Measurements from ENCODE around the gene PRPF6.
A peak's percentile ranks its signal among the peaks of the same experiment; 100 is the strongest.

Gene PRPF6

DNA sequence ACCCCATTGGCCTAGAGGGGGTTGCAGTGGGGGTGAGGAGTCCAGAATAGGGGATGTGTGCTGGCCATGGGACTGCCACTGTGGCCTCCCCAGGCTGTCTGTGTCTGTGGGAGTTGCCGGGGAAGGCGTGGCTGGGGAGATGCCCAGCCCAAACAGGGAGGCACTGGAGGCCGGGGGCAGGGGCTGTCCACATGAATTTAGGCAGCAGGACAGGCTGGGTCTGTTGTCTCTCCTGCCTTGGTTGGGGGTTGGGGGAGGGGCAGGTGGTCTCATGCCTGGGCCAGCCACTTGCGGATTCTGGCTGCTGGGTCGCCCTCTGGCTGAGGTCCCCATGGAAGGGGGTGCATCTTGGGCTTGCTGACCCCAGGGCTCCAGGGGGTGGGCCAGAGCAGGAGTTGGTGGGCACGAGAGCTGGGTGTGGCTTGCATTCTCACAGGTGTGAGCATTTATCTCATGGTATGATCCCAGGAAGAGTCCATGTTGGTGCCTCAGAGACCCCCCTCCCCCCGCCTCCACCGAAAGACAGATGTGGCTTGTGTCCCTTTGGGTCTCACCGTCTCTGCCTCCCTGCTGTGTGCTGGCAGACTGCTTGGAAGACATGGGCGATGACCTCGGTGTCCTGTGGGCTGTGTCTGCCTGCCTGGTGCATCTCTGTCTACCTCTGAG lies 64.5 kb downstream of the PRPF6 start:
- no peak for DNase-seq (ENCODE audit: low read depth in 2 of 2, low spot score in 1 of 2)

DNA sequence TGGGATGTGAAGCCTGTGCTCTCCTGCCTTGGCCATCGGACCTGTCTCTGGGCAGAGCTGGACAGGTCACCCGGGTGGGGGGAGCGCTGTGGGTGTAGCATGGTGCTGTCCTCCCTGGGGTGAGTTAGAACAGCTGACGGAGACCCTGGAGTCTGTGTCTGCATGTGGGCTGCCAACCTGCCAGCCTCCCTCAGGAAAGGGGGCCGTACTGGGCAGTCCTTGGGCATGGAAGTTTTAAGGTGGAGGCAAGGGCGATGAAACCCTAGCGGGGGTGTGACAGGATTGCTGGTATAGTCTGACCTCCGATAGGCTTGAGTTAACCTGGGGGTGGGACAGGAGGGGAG lies 66.1 kb downstream of the PRPF6 start:
- no peak for DNase-seq (ENCODE audit: low read depth in 2 of 2, low spot score in 1 of 2)

DNA sequence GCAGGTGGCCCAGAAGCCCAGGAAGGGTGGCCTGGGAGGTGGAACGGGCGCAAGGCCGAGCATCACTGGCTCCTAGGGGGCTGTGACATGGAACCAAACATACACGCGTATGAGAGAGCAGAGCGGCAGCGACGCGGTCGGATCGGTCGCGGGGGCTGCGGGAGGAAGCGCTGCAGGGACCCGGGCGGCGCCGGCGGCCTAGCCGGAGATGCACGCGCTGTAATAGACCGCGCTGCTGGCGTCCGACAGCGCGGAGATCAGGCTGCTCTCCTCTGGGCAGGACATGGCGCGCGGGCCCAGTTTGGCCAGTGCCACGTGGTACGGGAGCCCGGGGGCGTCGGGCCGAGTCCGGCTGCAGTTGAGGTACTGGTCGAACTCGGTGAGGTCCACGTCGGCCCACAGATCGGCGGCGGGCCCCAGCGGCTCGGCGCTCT lies 67.1 kb downstream of the PRPF6 start:
- no peak for DNase-seq (ENCODE audit: low read depth in 2 of 2, low spot score in 1 of 2)

DNA sequence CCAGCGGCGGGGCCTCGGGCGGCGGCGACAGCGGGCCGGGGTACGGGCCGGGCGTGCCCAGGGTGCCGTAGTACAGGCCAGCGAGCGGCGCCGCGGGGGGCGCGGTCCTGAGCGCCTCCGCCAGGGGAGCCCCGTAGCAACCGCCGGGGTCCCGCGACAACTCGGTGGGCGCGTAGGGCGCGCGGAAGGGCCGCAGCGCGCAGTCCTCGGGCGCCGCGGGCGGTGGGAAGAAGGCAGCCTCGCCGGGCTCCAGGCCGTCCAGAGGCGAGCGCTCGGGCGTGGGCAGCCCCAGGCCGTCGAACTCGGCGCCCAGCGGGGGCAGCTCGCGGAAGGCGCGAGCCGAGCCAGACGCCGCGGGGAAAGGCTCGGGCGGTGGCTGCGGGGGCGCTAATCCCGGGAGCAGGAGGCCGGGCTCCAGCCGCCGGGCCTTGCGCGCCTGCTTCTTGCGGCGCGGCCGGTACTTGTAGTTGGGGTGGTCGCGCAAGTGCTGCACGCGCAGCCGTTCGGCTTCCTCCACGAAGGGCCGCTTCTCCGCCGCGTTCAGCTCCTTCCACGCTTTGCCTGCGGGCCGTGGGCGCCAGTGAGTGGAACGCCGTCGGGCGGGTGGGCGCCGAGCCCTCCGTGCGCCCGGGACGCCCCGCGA lies 67.6 kb downstream of the PRPF6 start:
- DNase-seq (ENCODE audit: low read depth in 2 of 2, low spot score in 1 of 2): no peak

GRCh38 chr20:64049060-64049877 lies 68.3 kb downstream of the PRPF6 start, which contains the start of gene SOX18:
TSS of gene SOX18 (minus strand) at chr20:64049639. CDS start at chr20:64049516, 123 bp downstream.
- no peak for DNase-seq (ENCODE audit: low read depth in 2 of 2, low spot score in 1 of 2)

- DNase-seq (ENCODE audit: low read depth in 2 of 2, low spot score in 1 of 2): no peak
Measured at GRCh38 chr20:64049878-64050260, 68.9 kb downstream of the PRPF6 start.

- DNase-seq (ENCODE audit: low read depth in 2 of 2, low spot score in 1 of 2): no peak
Measured at GRCh38 chr20:64050261-64051032, 69.5 kb downstream of the PRPF6 start.

DNA sequence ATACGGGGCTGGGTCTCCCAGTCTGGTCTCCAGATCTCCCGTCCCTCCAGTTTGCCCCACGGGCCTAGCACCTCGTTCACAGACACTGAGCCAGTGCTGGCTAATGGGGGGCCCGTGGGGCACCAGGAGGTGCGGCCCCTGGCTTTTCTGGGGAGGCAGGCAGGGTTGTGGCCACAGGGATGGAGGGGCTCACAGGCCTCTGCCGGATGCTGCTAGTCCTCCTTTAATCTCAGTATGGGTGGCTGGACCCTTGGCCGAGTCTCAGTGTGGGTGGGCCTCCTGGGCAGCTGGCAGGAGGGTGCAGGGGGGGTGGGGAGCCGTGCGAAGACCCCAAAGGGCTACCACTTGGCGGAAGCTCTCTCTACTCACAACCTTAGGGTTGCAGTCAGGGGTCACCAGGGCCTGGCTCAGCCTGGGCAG lies 70.1 kb downstream of the PRPF6 start:
- no peak for DNase-seq (ENCODE audit: low read depth in 2 of 2, low spot score in 1 of 2)

DNA sequence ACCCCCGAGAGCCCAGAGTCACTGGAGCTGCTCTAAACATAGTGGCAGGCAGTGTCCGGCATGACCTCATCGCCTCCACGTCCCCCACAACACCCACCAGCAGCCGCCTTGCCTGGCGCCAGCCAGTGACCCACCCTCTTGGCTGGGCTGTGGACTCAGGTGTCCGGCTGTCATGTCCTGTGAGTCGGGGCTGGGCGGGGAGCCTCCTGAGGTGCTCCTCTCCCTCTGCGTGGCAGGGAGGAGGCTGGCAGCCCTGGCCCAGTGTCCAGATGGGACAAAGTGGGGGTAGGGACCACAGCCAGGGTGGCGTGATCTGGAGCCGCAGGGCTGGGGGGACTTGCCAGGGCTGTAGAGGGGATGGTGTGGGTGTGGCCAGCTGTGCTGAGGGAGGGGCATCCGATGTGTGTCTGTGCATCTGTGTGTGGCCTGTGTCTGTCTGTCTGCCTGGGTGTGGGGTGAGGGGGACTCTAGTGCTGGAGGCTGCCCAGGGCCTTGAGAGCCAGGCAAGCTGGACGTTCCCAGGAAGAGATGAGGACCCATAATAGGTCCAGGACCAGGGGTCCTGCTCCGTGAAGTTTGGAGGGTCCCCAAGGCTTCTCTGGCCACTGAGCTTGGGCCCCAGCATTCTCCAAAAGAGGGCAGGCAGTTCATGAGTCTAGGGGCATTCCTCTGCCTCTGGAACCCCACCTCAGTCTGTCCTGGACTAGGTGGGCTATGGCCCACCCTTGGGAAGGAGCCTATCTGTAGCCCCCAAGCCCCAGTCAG lies 70.8 kb downstream of the PRPF6 start:
- DNase-seq (ENCODE audit: low read depth in 2 of 2, low spot score in 1 of 2): no peak

- no peak for DNase-seq (ENCODE audit: low read depth in 2 of 2, low spot score in 1 of 2)
Measured at GRCh38 chr20:64052326-64052722, 71.4 kb downstream of the PRPF6 start.

GRCh38 chr20:64052987-64053840 lies 72.3 kb downstream of the PRPF6 start:
- DNase-seq (ENCODE audit: low read depth in 2 of 2, low spot score in 1 of 2): no peak

- no peak for DNase-seq (ENCODE audit: low read depth in 2 of 2, low spot score in 1 of 2)
Measured at GRCh38 chr20:64053841-64054661, 73.1 kb downstream of the PRPF6 start.

GRCh38 chr20:64055396-64055892 lies 74.5 kb downstream of the PRPF6 start:
- no peak for DNase-seq (ENCODE audit: low read depth in 2 of 2, low spot score in 1 of 2)

- no peak for DNase-seq (ENCODE audit: low read depth in 2 of 2, low spot score in 1 of 2)
Measured at GRCh38 chr20:64055893-64056638, 75.1 kb downstream of the PRPF6 start.

- DNase-seq (ENCODE audit: low read depth in 2 of 2, low spot score in 1 of 2): no peak
Measured at GRCh38 chr20:64056639-64056888, 75.6 kb downstream of the PRPF6 start.

GRCh38 chr20:64056889-64057627 lies 76.1 kb downstream of the PRPF6 start:
- DNase-seq (ENCODE audit: low read depth in 2 of 2, low spot score in 1 of 2): no peak

GRCh38 chr20:64057628-64058498 lies 76.9 kb downstream of the PRPF6 start:
- DNase-seq (ENCODE audit: low read depth in 2 of 2, low spot score in 1 of 2): peak; percentile 57 to 71
